ENCODE measurements around the gene ZNF468.
"Not testable (repeated sequence)": the region's sequence is repeated elsewhere in the genome, so short reads cannot be mapped to it uniquely, and the experiment has no call there.

DNA sequence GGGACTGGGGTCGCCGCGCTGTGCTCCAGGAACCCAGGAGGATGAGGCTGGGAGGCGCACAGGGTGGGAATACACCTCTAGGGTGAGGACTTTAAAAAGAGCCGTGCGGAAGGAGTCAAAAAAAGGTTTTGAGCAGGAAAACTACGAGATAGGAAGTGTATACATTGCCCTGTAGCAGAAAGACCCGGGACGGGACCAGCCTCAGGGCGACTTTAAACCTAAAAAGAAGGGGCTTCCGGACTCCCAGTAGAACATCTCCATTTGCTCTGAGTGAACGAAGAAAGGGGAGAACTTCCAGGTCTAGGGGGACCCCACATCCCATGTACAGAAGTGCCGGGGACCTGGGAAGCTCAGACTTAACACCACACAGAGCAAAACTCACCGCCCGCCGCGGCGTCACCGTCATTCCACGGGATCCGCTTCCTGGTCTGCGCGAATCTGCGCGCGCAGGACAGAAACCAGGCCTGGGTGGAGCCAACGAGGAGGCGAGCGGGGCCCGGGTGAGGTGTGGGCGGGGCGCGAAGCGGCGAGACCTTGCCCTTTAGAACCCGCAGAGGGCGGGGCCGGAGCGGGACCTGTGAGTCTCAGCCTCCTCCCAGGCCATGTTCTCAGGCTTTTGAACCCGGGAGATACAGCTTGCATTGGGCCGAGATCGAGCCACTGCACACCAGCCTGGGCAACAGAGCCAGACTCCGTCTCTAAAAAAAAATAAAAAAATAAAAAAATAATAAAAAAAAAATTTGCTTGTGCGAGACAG, 36.0 kb downstream of the ZNF468 start, which contains the start of gene ZNF28:
- not testable (repeated sequence) for TF ChIP-seq POLR2A, POLR2AphosphoS5 (IDR thresholded peaks at IDR 0.05)
- TF ChIP-seq, protein P1, sequence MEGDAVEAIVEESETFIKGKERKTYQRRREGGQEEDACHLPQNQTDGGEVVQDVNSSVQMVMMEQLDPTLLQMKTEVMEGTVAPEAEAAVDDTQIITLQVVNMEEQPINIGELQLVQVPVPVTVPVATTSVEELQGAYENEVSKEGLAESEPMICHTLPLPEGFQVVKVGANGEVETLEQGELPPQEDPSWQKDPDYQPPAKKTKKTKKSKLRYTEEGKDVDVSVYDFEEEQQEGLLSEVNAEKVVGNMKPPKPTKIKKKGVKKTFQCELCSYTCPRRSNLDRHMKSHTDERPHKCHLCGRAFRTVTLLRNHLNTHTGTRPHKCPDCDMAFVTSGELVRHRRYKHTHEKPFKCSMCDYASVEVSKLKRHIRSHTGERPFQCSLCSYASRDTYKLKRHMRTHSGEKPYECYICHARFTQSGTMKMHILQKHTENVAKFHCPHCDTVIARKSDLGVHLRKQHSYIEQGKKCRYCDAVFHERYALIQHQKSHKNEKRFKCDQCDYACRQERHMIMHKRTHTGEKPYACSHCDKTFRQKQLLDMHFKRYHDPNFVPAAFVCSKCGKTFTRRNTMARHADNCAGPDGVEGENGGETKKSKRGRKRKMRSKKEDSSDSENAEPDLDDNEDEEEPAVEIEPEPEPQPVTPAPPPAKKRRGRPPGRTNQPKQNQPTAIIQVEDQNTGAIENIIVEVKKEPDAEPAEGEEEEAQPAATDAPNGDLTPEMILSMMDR (IDR thresholded peaks at IDR 0.05) = not testable (repeated sequence)

All from prostate gland (tissue), 2 donors.